ENCODE measurements around the gene SLC16A12.

SLC16A12 gene

GRCh38 chr10:89515031-89515841 is 20.2 kb downstream of the SLC16A12 start:
- Mint-ChIP-seq H3K27me3 (no peaks in the 10 kb centered on the region), H3K4me1 (no peaks in the 10 kb centered on the region), H3K9me3 (no peaks in the 10 kb centered on the region), H3K4me3 (no peak overlapping the region), H3K36me3 (no peaks in the 10 kb centered on the region), H3K27ac (no peak overlapping the region)
- ATAC-seq (ENCODE audit: low read depth) (no peak), DNase-seq (ENCODE audit: low spot score in 2 of 2) (no peak)

- DNase-seq (ENCODE audit: low spot score in 2 of 2) = no peak
- Mint-ChIP-seq H3K27ac (no peak overlapping the region), H3K4me3 (no peak overlapping the region), H3K36me3 (no peaks in the 10 kb centered on the region), H3K27me3 (no peaks in the 10 kb centered on the region), H3K4me1 (no peaks in the 10 kb centered on the region), H3K9me3 (peaks cover 2% of the 10 kb centered on the region)
- no peak for ATAC-seq (ENCODE audit: low read depth)
These were observed 22.2 kb downstream of the SLC16A12 start for GRCh38 chr10:89513206-89513605.

GRCh38 chr10:89505640-89506275 is 29.6 kb downstream of the SLC16A12 start:
- no peak overlapping the region for H3K27ac Mint-ChIP-seq
- H3K27me3 Mint-ChIP-seq = peaks cover 5% of the 10 kb centered on the region
- ATAC-seq (ENCODE audit: low read depth) (no peak), DNase-seq (ENCODE audit: low spot score in 2 of 2) (no peak)
- H3K9me3 Mint-ChIP-seq = peaks cover 2% of the 10 kb centered on the region
- H3K4me1 Mint-ChIP-seq = peaks cover 5% of the 10 kb centered on the region
- H3K4me3 Mint-ChIP-seq = no peak overlapping the region
- H3K36me3 Mint-ChIP-seq = peaks cover 2% of the 10 kb centered on the region

- no peak overlapping the region for H3K27ac Mint-ChIP-seq
- H3K4me3 Mint-ChIP-seq = no peak overlapping the region
- no peaks in the 10 kb centered on the region for H3K9me3 Mint-ChIP-seq
- peaks cover 5% of the 10 kb centered on the region for H3K27me3 Mint-ChIP-seq
- H3K36me3 Mint-ChIP-seq = peaks cover 2% of the 10 kb centered on the region
- DNase-seq (ENCODE audit: low spot score in 2 of 2) = no peak
- ATAC-seq (ENCODE audit: low read depth) = no peak
- H3K4me1 Mint-ChIP-seq = peaks cover 5% of the 10 kb centered on the region
These were observed 30.7 kb downstream of the SLC16A12 start for GRCh38 chr10:89504691-89505090.

GRCh38 chr10:89503652-89504370 is 31.6 kb downstream of the SLC16A12 start:
- H3K27ac Mint-ChIP-seq = no peak overlapping the region

GRCh38 chr10:89503151-89503550 is 32.2 kb downstream of the SLC16A12 start:
- ATAC-seq (ENCODE audit: low read depth) (no peak), DNase-seq (ENCODE audit: low spot score in 2 of 2) (no peak)
- no peak overlapping the region for H3K27ac Mint-ChIP-seq
- no peak overlapping the region for H3K4me3 Mint-ChIP-seq
- H3K27me3 Mint-ChIP-seq = peaks cover 5% of the 10 kb centered on the region
- peaks cover 1% of the 10 kb centered on the region for H3K9me3 Mint-ChIP-seq
- peaks cover 5% of the 10 kb centered on the region for H3K4me1 Mint-ChIP-seq
- peaks cover 2% of the 10 kb centered on the region for H3K36me3 Mint-ChIP-seq

More at GRCh38 chr10:89503652-89504370, 31.6 kb downstream of the SLC16A12 start:
- Mint-ChIP-seq H3K36me3 (peaks cover 2% of the 10 kb centered on the region), H3K27me3 (peaks cover 5% of the 10 kb centered on the region), H3K9me3 (peaks cover 1% of the 10 kb centered on the region), H3K4me1 (peaks cover 5% of the 10 kb centered on the region), H3K4me3 (no peak overlapping the region)
- DNase-seq (ENCODE audit: low spot score in 2 of 2) (no peak), ATAC-seq (ENCODE audit: low read depth) (peak; percentile 27)

GRCh38 chr10:89502549-89502948 is 32.8 kb downstream of the SLC16A12 start:
- ATAC-seq (ENCODE audit: low read depth) (no peak), DNase-seq (ENCODE audit: low spot score in 2 of 2) (no peak)
- Mint-ChIP-seq H3K4me1 (peaks cover 5% of the 10 kb centered on the region), H3K4me3 (no peak overlapping the region), H3K9me3 (peaks cover 1% of the 10 kb centered on the region), H3K27me3 (peaks cover 5% of the 10 kb centered on the region), H3K36me3 (peaks cover 2% of the 10 kb centered on the region), H3K27ac (no peak overlapping the region)

GRCh38 chr10:89494575-89494974 is 40.8 kb downstream of the SLC16A12 start:
- peaks cover 1% of the 10 kb centered on the region for H3K9me3 Mint-ChIP-seq
- peaks cover 8% of the 10 kb centered on the region for H3K27me3 Mint-ChIP-seq
- no peak overlapping the region for H3K4me3 Mint-ChIP-seq
- no peaks in the 10 kb centered on the region for H3K36me3 Mint-ChIP-seq
- no peak for ATAC-seq (ENCODE audit: low read depth)
- DNase-seq (ENCODE audit: low spot score in 2 of 2) = no peak
- no peaks in the 10 kb centered on the region for H3K4me1 Mint-ChIP-seq
- H3K27ac Mint-ChIP-seq = no peak overlapping the region

GRCh38 chr10:89494068-89494467 is 41.3 kb downstream of the SLC16A12 start:
- H3K9me3 Mint-ChIP-seq = no peaks in the 10 kb centered on the region
- no peaks in the 10 kb centered on the region for H3K4me1 Mint-ChIP-seq
- H3K27ac Mint-ChIP-seq = no peak overlapping the region
- H3K36me3 Mint-ChIP-seq = no peaks in the 10 kb centered on the region
- no peak for DNase-seq (ENCODE audit: low spot score in 2 of 2)
- no peak for ATAC-seq (ENCODE audit: low read depth)
- H3K27me3 Mint-ChIP-seq = peaks cover 8% of the 10 kb centered on the region
- H3K4me3 Mint-ChIP-seq = no peak overlapping the region

- Mint-ChIP-seq H3K36me3 (no peaks in the 10 kb centered on the region), H3K27me3 (peaks cover 8% of the 10 kb centered on the region)
- ATAC-seq (ENCODE audit: low read depth) = no peak
These were observed 43.5 kb downstream of the SLC16A12 start for GRCh38 chr10:89491932-89492331.

GRCh38 chr10:89490596-89491335 is 44.6 kb downstream of the SLC16A12 start:
- ATAC-seq (ENCODE audit: low read depth) (no peak), DNase-seq (ENCODE audit: low spot score in 2 of 2) (no peak)
- no peaks in the 10 kb centered on the region for H3K9me3 Mint-ChIP-seq
- peaks cover 8% of the 10 kb centered on the region for H3K27me3 Mint-ChIP-seq
- no peak overlapping the region for H3K27ac Mint-ChIP-seq
- no peak overlapping the region for H3K4me3 Mint-ChIP-seq
- no peaks in the 10 kb centered on the region for H3K36me3 Mint-ChIP-seq
- no peaks in the 10 kb centered on the region for H3K4me1 Mint-ChIP-seq

More at GRCh38 chr10:89491932-89492331, 43.5 kb downstream of the SLC16A12 start:
- no peak overlapping the region for H3K27ac Mint-ChIP-seq
- H3K9me3 Mint-ChIP-seq = no peaks in the 10 kb centered on the region
- H3K4me1 Mint-ChIP-seq = no peaks in the 10 kb centered on the region
- H3K4me3 Mint-ChIP-seq = no peak overlapping the region
- no peak for DNase-seq (ENCODE audit: low spot score in 2 of 2)

GRCh38 chr10:89482256-89482655 is 53.1 kb downstream of the SLC16A12 start:
- no peak for ATAC-seq (ENCODE audit: low read depth)
- Mint-ChIP-seq H3K27me3 (peaks cover 6% of the 10 kb centered on the region), H3K4me3 (no peak overlapping the region), H3K9me3 (no peaks in the 10 kb centered on the region), H3K4me1 (peaks cover 16% of the 10 kb centered on the region), H3K36me3 (no peaks in the 10 kb centered on the region), H3K27ac (no peak overlapping the region)
- no peak for DNase-seq (ENCODE audit: low spot score in 2 of 2)

- Mint-ChIP-seq H3K9me3 (no peaks in the 10 kb centered on the region), H3K27ac (no peak overlapping the region), H3K36me3 (no peaks in the 10 kb centered on the region), H3K27me3 (peaks cover 6% of the 10 kb centered on the region), H3K4me1 (peaks cover 16% of the 10 kb centered on the region), H3K4me3 (no peak overlapping the region)
- ATAC-seq (ENCODE audit: low read depth) = no peak
- DNase-seq (ENCODE audit: low spot score in 2 of 2) = no peak
These were observed 53.7 kb downstream of the SLC16A12 start for GRCh38 chr10:89481662-89482061.
